ENCODE results near the gene MYOZ1. TPM values are rescaled to one million over a fixed set of nuclear protein-coding genes. Genes with fewer than 3 reads are reported as not detected.
A peak's percentile ranks its signal among the peaks of the same experiment; 100 is the strongest.
"Not testable (repeated sequence)": the region's sequence is repeated elsewhere in the genome, so short reads cannot be mapped to it uniquely, and the experiment has no call there.

The MYOZ1 gene
- total and polyA plus RNA-seq, 12 donors = 0.18 to 4.2 (median 0.48) TPM

GRCh38 chr10:73625884-73626752, 15.2 kb downstream of the MYOZ1 start:
- TF ChIP-seq CTCF (IDR thresholded peaks at IDR 0.05) (no peak), POLR2A (IDR thresholded peaks at IDR 0.05) (peak in 1 of 2 donors; percentile 72)
- 2 to 5% (median 3%) methylated on average over 29 to 42 of the region's 42 CpGs for WGBS, 4 donors
- peaks cover 6 to 8% of the 10 kb centered on the region in 2 donors for H3K4me1 ChIP-seq (replicated peaks in 1 of 2)
- no peaks in the 10 kb centered on the region for H3K36me3 ChIP-seq (replicated peaks in 1 of 2)
- H3K4me3 ChIP-seq = peak overlapping the region; percentile 69 to 95 (median 80)
- no peaks in the 10 kb centered on the region for H3K27me3 ChIP-seq
- peak; percentile 93 to 99 (median 95) for DNase-seq
- intact Hi-C loops (cut with DNase I) = no loop called here
- peak overlapping the region; percentile 30 to 81 (median 65) for H3K27ac ChIP-seq
- H3K9me3 ChIP-seq (replicated peaks in 1 of 3) = no peaks in the 10 kb centered on the region

- 1% methylated on average over 42 to 46 of the region's 46 CpGs for WGBS, 4 donors
- peak in 6 of 7 donors; percentile 13 to 33 (median 23) for DNase-seq
- intact Hi-C loops (cut with DNase I) = no loop called here
- peak overlapping the region; percentile 69 to 95 (median 80) for H3K4me3 ChIP-seq
- peak overlapping the region in 3 of 5 donors; percentile 44 to 81 (median 79) for H3K27ac ChIP-seq
- no peak for TF ChIP-seq CTCF (IDR thresholded peaks at IDR 0.05)
- TF ChIP-seq POLR2A (IDR thresholded peaks at IDR 0.05) = no peak
- peaks cover 6 to 8% of the 10 kb centered on the region in 2 donors for H3K4me1 ChIP-seq (replicated peaks in 1 of 2)
- H3K36me3 ChIP-seq (replicated peaks in 1 of 2) = no peaks in the 10 kb centered on the region
- no peaks in the 10 kb centered on the region for H3K9me3 ChIP-seq (replicated peaks in 1 of 3)
- H3K27me3 ChIP-seq = no peaks in the 10 kb centered on the region
These were observed 16.0 kb downstream of the MYOZ1 start for GRCh38 chr10:73625004-73625883.

GRCh38 chr10:73623056-73623455, 18.2 kb downstream of the MYOZ1 start:
- DNase-seq = no peak
- WGBS, 4 donors = 95 to 98% (median 96%) methylated on average over 4 of the region's 4 CpGs

GRCh38 chr10:73620974-73621373, 20.3 kb downstream of the MYOZ1 start:
- H3K27ac ChIP-seq; H3K4me3 ChIP-seq; H3K36me3 ChIP-seq (replicated peaks in 1 of 2); DNase-seq; H3K27me3 ChIP-seq; H3K9me3 ChIP-seq (replicated peaks in 1 of 3); H3K4me1 ChIP-seq (replicated peaks in 1 of 2); intact Hi-C loops (cut with DNase I): not testable (repeated sequence)
- WGBS, 4 donors = 93 to 95% (median 94%) methylated on average over 12 of the region's 12 CpGs

More at GRCh38 chr10:73623056-73623455, 18.2 kb downstream of the MYOZ1 start:
- Histone ChIP-seq H3K36me3 (replicated peaks in 1 of 2) (no peaks in the 10 kb centered on the region), H3K4me3 (no peak overlapping the region), H3K4me1 (replicated peaks in 1 of 2) (peaks cover 6 to 8% of the 10 kb centered on the region in 2 donors), H3K9me3 (replicated peaks in 1 of 3) (no peaks in the 10 kb centered on the region), H3K27ac (no peak overlapping the region), H3K27me3 (no peaks in the 10 kb centered on the region)
- TF ChIP-seq POLR2A (IDR thresholded peaks at IDR 0.05) (no peak), CTCF (IDR thresholded peaks at IDR 0.05) (no peak)
- intact Hi-C loops (cut with DNase I) = no loop called here

- H3K4me1 ChIP-seq (replicated peaks in 1 of 2); H3K36me3 ChIP-seq (replicated peaks in 1 of 2); H3K27ac ChIP-seq; H3K4me3 ChIP-seq; intact Hi-C loops (cut with DNase I); H3K9me3 ChIP-seq (replicated peaks in 1 of 3); H3K27me3 ChIP-seq: not testable (repeated sequence)
- 95 to 96% (median 96%) methylated on average over 7 to 8 of the region's 8 CpGs for WGBS, 4 donors
- peak in 1 of 7 donors; percentile 3 for DNase-seq
These were observed 24.1 kb downstream of the MYOZ1 start for GRCh38 chr10:73617143-73617542.

Measured in adrenal gland (tissue), 12 donors.